ENCODE data around the gene NRG2. TPM values are rescaled to one million over a fixed set of nuclear protein-coding genes. Genes with fewer than 3 reads are reported as not detected.

Gene NRG2
- total RNA-seq, 2 experiments from 2014 or later: 0.08 to 0.17 TPM

GRCh38 chr5:140051950-140052349 is 8.9 kb upstream of the NRG2 start:
- no peaks in the 10 kb centered on the region for H3K4me1 ChIP-seq (ENCODE audit: insufficient read depth, low read length)
- DNase-seq (no peak), ATAC-seq (ENCODE audit: poor library complexity) (no peak)
- H3K27ac ChIP-seq (ENCODE audit: low read depth in 1 of 2, low read length in 2 of 2): no peak overlapping the region
- Mint-ChIP-seq H3K4me3 (no peak overlapping the region), H3K9me3 (no peaks in the 10 kb centered on the region), H3K4me1 (ENCODE audit: low read depth) (no peaks in the 10 kb centered on the region), H3K36me3 (ENCODE audit: low read depth) (no peaks in the 10 kb centered on the region), H3K27me3 (peaks cover 43% of the 10 kb centered on the region), H3K27ac (no peak overlapping the region)
- CTCF ChIA-PET: no interaction called here
- POLR2A ChIA-PET: no interaction called here
- no peak for TF ChIP-seq CTCF (IDR thresholded peaks at IDR 0.05)
- no peak overlapping the region for H3K4me3 ChIP-seq (ENCODE audit: low read length)
- intact Hi-C loops (cut with DNase I, micrococcal nuclease): no loop called here
- H3K36me3 ChIP-seq (ENCODE audit: insufficient read depth, low read length): no peaks in the 10 kb centered on the region
- H3K27me3 ChIP-seq (ENCODE audit: control insufficient read depth in 1 of 2, insufficient read depth in 2 of 2, low read length in 2 of 2): peaks cover 9 to 11% of the 10 kb centered on the region in 2 experiments
- no peaks in the 10 kb centered on the region for H3K9me3 ChIP-seq (ENCODE audit: control insufficient read depth in 1 of 2, insufficient read depth in 1 of 2, low read length in 2 of 2)

GRCh38 chr5:140049713-140050112 is 6.6 kb upstream of the NRG2 start:
- no peak overlapping the region for H3K27ac ChIP-seq (ENCODE audit: low read depth in 1 of 2, low read length in 2 of 2)
- DNase-seq (no peak), ATAC-seq (ENCODE audit: poor library complexity) (no peak)
- Mint-ChIP-seq H3K4me1 (ENCODE audit: low read depth) (no peaks in the 10 kb centered on the region), H3K36me3 (ENCODE audit: low read depth) (no peaks in the 10 kb centered on the region), H3K27me3 (peaks cover 49% of the 10 kb centered on the region), H3K4me3 (no peak overlapping the region), H3K27ac (no peak overlapping the region), H3K9me3 (no peaks in the 10 kb centered on the region)
- peaks cover 14 to 19% of the 10 kb centered on the region in 2 experiments for H3K27me3 ChIP-seq (ENCODE audit: control insufficient read depth in 1 of 2, insufficient read depth in 2 of 2, low read length in 2 of 2)
- H3K36me3 ChIP-seq (ENCODE audit: insufficient read depth, low read length): no peaks in the 10 kb centered on the region
- no peak overlapping the region for H3K4me3 ChIP-seq (ENCODE audit: low read length)
- no peaks in the 10 kb centered on the region for H3K9me3 ChIP-seq (ENCODE audit: control insufficient read depth in 1 of 2, insufficient read depth in 1 of 2, low read length in 2 of 2)
- ChIA-PET CTCF (no interaction called here), POLR2A (no interaction called here)
- no peak for TF ChIP-seq CTCF (IDR thresholded peaks at IDR 0.05)
- intact Hi-C loops (cut with DNase I, micrococcal nuclease): no loop called here
- H3K4me1 ChIP-seq (ENCODE audit: insufficient read depth, low read length): no peaks in the 10 kb centered on the region

- H3K4me3 ChIP-seq (ENCODE audit: low read length): no peak overlapping the region
- DNase-seq (no peak), ATAC-seq (ENCODE audit: poor library complexity) (no peak)
- no peaks in the 10 kb centered on the region for H3K9me3 Mint-ChIP-seq
- ChIA-PET CTCF (no interaction called here), POLR2A (no interaction called here)
- H3K4me1 ChIP-seq (ENCODE audit: insufficient read depth, low read length): no peaks in the 10 kb centered on the region
- no peaks in the 10 kb centered on the region for H3K36me3 Mint-ChIP-seq (ENCODE audit: low read depth)
- no peaks in the 10 kb centered on the region for H3K4me1 Mint-ChIP-seq (ENCODE audit: low read depth)
- H3K36me3 ChIP-seq (ENCODE audit: insufficient read depth, low read length): no peaks in the 10 kb centered on the region
- H3K4me3 Mint-ChIP-seq: no peak overlapping the region
- H3K27ac Mint-ChIP-seq: no peak overlapping the region
- peaks cover 54% of the 10 kb centered on the region for H3K27me3 Mint-ChIP-seq
- no peak for TF ChIP-seq CTCF (IDR thresholded peaks at IDR 0.05)
- H3K27me3 ChIP-seq (ENCODE audit: control insufficient read depth in 1 of 2, insufficient read depth in 2 of 2, low read length in 2 of 2): peaks cover 18 to 24% of the 10 kb centered on the region in 2 experiments
- H3K9me3 ChIP-seq (ENCODE audit: control insufficient read depth in 1 of 2, insufficient read depth in 1 of 2, low read length in 2 of 2): no peaks in the 10 kb centered on the region
- no peak overlapping the region for H3K27ac ChIP-seq (ENCODE audit: low read depth in 1 of 2, low read length in 2 of 2)
- intact Hi-C loops (cut with DNase I, micrococcal nuclease): no loop called here
These were observed 6.1 kb upstream of the NRG2 start for GRCh38 chr5:140049205-140049604.
